AG10803 (cell line): Measurements from ENCODE around the gene ADRM1.

Experiments
- DNase-seq: peaks from one replicate; pipeline ENCODE4 v3.0.0; 2010; ENCODE audit warnings: low read depth
- H3K4me3 ChIP-seq: 2 replicates; pipeline ENCODE4 v1.5.1; 2011; ENCODE audit warnings: mild to moderate bottlenecking, low read length, control low read depth
- TF ChIP-seq, protein P1 (sequence below): conservative IDR thresholded peaks from 2 replicates; pipeline ENCODE4 v1.5.1; 2011; ENCODE audit warnings: mild to moderate bottlenecking, low read length, control low read depth, inconsistent platforms

ADRM1 gene, protein sequence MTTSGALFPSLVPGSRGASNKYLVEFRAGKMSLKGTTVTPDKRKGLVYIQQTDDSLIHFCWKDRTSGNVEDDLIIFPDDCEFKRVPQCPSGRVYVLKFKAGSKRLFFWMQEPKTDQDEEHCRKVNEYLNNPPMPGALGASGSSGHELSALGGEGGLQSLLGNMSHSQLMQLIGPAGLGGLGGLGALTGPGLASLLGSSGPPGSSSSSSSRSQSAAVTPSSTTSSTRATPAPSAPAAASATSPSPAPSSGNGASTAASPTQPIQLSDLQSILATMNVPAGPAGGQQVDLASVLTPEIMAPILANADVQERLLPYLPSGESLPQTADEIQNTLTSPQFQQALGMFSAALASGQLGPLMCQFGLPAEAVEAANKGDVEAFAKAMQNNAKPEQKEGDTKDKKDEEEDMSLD

DNA sequence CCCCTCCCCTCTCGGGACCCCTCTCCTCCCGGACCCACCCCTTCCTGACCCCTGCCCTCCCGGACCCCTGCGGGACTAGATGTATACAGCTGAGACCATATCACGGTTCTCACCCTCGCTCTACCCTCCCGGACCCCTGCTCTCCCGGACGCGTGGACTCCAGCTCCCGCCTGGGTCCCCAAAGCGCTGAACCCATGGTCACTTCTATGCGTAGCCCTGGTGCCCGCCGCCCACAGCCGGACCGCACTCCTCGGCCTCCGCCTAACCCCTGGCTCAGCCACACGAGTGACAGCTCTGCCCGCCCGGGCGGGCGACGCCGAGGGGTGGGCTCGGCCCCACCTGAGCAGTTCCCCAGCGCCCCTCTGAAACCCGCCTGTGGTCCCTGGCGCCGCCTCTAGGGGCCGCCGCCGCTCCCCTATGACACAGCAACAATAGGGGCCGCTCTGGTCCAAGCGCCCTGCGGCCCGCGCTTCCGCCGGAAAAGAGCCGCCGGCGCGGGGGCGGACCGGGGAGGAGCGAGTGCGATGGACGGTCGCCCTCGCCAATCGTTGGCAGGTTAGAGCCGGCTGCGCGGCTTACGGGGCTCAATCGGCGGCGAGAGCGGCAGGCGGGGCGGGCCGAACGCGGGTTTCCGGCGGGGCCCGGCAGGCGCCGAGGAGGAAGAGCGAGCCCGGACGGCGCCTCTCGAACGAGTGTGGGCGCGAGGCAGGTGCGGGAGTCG lies at the start of gene ADRM1:
ADRM1 (plus strand) TSS at position 657 of the 721 bp plus-strand sequence. CDS start 572 bp downstream, outside the sequence.
- DNase-seq, result peak; percentile 96
- TF ChIP-seq, protein P1, sequence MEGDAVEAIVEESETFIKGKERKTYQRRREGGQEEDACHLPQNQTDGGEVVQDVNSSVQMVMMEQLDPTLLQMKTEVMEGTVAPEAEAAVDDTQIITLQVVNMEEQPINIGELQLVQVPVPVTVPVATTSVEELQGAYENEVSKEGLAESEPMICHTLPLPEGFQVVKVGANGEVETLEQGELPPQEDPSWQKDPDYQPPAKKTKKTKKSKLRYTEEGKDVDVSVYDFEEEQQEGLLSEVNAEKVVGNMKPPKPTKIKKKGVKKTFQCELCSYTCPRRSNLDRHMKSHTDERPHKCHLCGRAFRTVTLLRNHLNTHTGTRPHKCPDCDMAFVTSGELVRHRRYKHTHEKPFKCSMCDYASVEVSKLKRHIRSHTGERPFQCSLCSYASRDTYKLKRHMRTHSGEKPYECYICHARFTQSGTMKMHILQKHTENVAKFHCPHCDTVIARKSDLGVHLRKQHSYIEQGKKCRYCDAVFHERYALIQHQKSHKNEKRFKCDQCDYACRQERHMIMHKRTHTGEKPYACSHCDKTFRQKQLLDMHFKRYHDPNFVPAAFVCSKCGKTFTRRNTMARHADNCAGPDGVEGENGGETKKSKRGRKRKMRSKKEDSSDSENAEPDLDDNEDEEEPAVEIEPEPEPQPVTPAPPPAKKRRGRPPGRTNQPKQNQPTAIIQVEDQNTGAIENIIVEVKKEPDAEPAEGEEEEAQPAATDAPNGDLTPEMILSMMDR, result peak; percentile 64
- peak within 1 kb of the TSS; percentile 80 for H3K4me3 ChIP-seq

DNA sequence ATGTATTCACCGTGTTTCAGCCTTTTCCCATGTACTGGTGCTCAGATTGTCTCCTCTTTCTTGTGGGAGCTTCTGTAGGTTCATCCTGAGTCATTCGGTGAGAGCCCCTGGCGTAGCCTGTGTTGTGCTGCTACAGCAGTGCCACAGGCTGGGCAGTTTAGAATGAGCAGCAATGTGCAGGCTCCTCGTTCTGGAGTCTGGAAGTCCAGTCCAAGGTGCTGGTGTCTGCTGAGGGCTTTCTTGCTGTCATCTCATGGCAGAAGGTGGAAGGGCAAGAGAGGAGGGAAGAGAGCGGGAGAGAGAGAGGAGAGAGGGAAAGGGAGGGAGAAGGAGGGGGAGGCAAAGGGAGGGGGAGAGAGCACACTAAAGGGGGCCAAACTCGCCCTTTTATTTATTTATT lies 49.4 kb upstream of the ADRM1 start:
- TF ChIP-seq, protein P1, result no peak
- DNase-seq, result no peak
- H3K4me3 ChIP-seq, result no peak overlapping the region

DNA sequence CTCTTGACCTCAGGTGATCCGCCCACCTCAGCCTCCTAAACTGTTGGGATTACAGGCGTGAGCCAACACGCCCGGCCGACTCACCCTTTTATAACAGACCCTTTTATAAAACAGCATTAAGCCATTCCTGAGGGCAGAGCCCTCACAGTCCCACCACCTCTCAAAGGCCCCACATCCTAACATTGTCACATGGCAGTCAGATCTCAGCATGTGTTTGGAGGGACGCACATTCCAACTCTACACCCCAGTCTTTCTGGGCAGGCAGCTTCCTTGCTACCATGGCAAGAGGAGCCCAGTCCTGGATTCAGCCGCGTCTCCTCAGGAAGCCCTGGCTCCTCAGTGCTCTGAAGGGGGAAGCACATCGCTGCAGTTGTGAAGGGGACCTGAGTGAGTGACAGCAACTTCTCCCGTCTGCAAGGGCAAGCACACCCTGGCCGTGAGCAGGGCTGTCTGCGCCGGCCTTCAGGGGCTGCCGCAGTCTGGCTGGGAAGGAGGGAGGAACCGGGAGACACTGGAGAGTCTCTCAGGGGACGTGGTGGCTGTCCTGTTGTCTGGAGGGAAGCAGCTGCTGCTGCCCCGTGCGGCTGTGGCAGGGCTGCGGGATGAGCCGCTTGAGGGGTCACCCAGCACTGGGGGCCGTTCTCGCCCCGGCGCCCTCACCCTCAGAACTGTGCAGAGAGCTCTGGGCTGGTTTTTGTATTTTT lies 48.6 kb upstream of the ADRM1 start:
- no peak for DNase-seq
- TF ChIP-seq, protein P1, result no peak
- H3K4me3 ChIP-seq, result no peak overlapping the region

DNA sequence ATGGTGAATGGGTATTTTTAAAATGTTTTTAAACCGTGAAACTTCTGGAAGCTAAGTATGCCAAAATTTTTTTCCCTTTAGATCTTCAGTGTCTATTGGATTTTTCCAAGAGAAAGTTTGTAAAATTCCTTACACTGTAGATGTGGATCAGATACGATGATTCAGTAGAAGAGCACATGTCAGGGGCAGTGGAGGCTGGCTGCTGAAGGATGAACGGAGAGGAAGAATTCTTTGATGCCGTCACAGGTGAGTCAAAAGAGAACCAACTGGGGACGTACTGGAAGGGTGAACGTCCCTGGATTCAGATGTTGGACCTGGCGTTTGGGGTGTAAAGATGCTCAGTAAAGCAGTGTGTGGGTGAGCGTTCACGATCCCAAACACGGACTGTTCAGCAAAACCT lies 46.8 kb upstream of the ADRM1 start:
- TF ChIP-seq, protein P1, result no peak
- DNase-seq, result no peak
- H3K4me3 ChIP-seq, result no peak overlapping the region

DNA sequence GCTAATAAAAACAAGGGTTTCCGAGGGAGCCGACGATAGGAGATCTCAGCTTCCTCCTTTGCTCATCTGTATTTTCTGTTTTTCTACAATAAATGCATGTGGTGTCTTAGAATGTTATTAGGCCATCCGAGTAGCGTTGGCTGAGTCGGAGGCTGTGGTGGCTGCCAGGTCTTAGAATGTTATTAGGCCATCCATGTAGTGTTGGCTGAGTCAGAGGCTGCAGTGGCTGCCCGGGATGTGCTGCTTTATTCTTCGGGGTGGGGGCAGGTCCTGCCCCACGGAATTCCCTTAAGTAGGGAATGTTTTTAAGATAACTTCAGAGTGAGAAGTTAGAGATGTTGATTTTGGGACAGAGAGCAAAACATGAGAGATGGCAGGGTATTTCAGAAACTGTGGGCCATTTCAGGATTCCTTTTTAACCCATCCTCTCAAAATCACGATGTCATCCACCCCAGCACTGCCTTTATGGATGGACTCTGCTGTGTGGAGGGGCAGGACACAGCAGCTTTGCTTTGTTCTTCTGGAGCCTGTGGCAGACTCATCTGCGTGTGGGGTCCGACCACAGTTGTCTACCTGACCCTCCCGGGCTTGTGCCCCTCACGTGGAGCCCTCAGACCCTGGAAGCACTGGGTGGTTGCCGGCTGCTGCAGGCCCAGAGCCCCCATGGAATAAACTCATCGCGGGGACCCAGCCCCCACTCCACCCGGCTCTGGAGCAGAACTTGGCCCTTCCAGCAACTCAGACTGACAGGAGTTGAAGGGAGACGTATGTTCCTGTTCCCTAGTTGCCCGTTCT lies 44.1 kb upstream of the ADRM1 start:
- TF ChIP-seq, protein P1, result no peak
- peak; percentile 84 for DNase-seq
- no peak overlapping the region for H3K4me3 ChIP-seq

DNA sequence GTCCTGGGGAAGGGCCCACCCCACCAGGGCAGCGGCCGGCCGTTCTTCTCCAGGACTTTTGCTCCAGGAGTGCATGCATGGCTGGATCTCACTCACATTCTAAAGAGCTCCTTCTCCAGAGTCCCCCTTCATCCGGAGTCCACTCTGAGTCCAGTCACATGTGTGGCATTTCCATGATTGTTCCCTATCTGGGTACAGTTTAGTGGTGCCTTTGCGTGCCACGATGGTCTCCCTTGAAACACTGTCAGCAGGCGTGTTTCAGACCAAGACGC lies 43.6 kb upstream of the ADRM1 start:
- no peak for DNase-seq
- TF ChIP-seq, protein P1, result no peak
- H3K4me3 ChIP-seq, result no peak overlapping the region
